ENCODE measurements around the gene LCE1E.

GRCh38 chr1:152776361-152776760 lies 9.7 kb upstream of the LCE1E start:
- TF ChIP-seq CTCF (IDR thresholded peaks at IDR 0.05) (no peak), EP300 (IDR thresholded peaks at IDR 0.05) (no peak), POLR2A (IDR thresholded peaks at IDR 0.05) (no peak)

All from tibial nerve (tissue), 4 donors.